BJ (cell line): ENCODE results near the gene NUFIP1. TPM values are rescaled to one million over a fixed set of nuclear protein-coding genes. Genes with fewer than 3 reads are reported as not detected.

Experiments used
- CTCF ChIA-PET: fragments of 350-600 bp; formaldehyde crosslinking; extraction: SDS; loops from one replicate; lab custom pipeline; 2021; ENCODE audit warnings: antibody characterized with exemption, inconsistent platforms; lab: Yijun Ruan, JAX
- POLR2A ChIA-PET: fragments of 300-600 bp; sonication (Branson Sonifier 250); formaldehyde crosslinking; extraction: SDS; loops from one replicate; lab custom pipeline; 2021; ENCODE audit warnings: antibody characterized with exemption; lab: Charles Lee
- DNase-seq: peaks from one replicate; pipeline ENCODE4 v3.0.0-alpha.2; 2011; ENCODE audit warnings: low read depth
- H3K27me3 ChIP-seq: 2 replicates; pipeline ENCODE4 v1.6.0; 2011; ENCODE audit warnings: low read length; ENCODE audit not compliant: control insufficient read depth, insufficient read depth
- H3K36me3 ChIP-seq: 2 replicates; pipeline ENCODE4 v1.5.1; 2011; ENCODE audit warnings: low read length; ENCODE audit not compliant: control insufficient read depth, insufficient read depth
- H3K4me3 ChIP-seq: 2 replicates; pipeline ENCODE4 v1.5.1; 2011; ENCODE audit warnings: low read depth, mild to moderate bottlenecking, control low read depth, low read length
- CTCF ChIP-seq: IDR thresholded peaks from 2 replicates; pipeline ENCODE4 v1.5.1; 2011; ENCODE audit warnings: low read depth, mild to moderate bottlenecking, control low read depth, inconsistent platforms, low read length, moderate library complexity; ENCODE audit not compliant: insufficient read depth
- polyA plus RNA-seq: library from polyadenylated mRNA; depleted of rRNA; stranded (reverse); fragments of >200 nt; gene quantifications from 2 replicates; pipeline ENCODE4 v1.2.3, GENCODE V29; 2011

Gene NUFIP1
- polyA plus RNA-seq, 1 experiment, result 0.64 TPM

DNA sequence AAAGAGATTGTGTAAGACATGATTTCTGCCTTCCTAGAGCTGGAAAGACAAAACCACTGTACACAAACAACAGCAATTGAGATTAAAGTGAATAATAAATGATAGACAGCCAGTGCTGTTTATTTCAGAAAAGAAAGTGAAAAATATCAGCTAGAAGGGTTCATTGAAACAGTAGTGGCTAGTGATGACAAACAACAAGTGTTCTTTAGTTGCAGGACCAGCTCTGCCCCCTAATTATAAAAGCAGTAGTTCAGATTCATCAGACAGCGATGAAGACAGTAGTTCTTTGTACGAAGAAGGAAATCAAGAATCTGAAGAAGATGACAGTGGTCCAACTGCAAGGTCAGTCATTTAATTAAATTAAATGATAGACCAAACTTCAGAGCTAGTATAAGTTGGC, 14.8 kb upstream of the NUFIP1 start:
- no peak for TF ChIP-seq CTCF
- ChIA-PET CTCF (no interaction called here), POLR2A (no interaction called here)
- Histone ChIP-seq H3K4me3 (no peak overlapping the region), H3K27me3 (no peaks in the 10 kb centered on the region), H3K36me3 (peaks cover 7% of the 10 kb centered on the region)
- DNase-seq, result no peak

- H3K36me3 ChIP-seq, result peaks cover 7% of the 10 kb centered on the region
These were observed 14.1 kb upstream of the NUFIP1 start for GRCh38 chr13:45003417-45003816.

DNA sequence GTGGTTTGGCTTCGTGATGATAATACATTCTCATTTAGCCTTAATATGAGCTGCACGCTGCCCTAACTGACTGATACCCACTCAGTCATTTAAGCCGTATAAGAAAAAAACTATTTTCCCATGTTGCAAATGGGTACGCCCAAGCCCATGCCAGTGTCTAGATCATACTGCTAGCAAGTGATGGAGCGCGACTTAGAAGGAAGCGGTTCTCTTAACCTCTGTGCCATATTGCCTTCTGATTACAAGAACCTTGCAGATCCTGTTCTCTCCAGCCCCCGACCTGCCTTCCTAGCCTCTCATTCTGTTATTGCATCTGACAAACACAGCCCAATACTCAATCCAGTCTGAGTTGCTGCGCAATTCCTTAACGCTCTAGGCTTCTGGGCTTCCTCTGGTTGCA, 670 bp upstream of the NUFIP1 start:
- ChIA-PET POLR2A (interaction anchor here (0.5 to 0.6 kb wide), 2 partner anchors 30 to 360 kb away, joined by 3 to 11 read pairs; no protein-coding TSS in a partner anchor), CTCF (interaction anchor here (0.6 kb wide), 1 partner anchor 56 kb away, joined by 3 read pairs; no protein-coding TSS in a partner anchor)
- TF ChIP-seq CTCF, result no peak
- no peak for DNase-seq
- H3K4me3 ChIP-seq, result peak overlapping the region; percentile 86
- H3K27me3 ChIP-seq, result no peaks in the 10 kb centered on the region
- no peaks in the 10 kb centered on the region for H3K36me3 ChIP-seq

More at GRCh38 chr13:45003417-45003816, 14.1 kb upstream of the NUFIP1 start:
- Histone ChIP-seq H3K27me3 (no peaks in the 10 kb centered on the region), H3K4me3 (no peak overlapping the region)
- no peak for DNase-seq
- ChIA-PET CTCF (no interaction called here), POLR2A (no interaction called here)
- TF ChIP-seq CTCF, result no peak

- no peak overlapping the region for H3K4me3 ChIP-seq
- ChIA-PET CTCF (interaction anchor here (1.0 kb wide), 1 partner anchor 10 kb away, joined by 3 read pairs; no protein-coding TSS in a partner anchor), POLR2A (no interaction called here)
- 0 out of 2 replicates have a peak, but pooled peaks have one; percentile 9 for TF ChIP-seq CTCF
- no peaks in the 10 kb centered on the region for H3K27me3 ChIP-seq
- DNase-seq, result no peak
- peaks cover 7% of the 10 kb centered on the region; the same call in 1 of the 2 replicates for H3K36me3 ChIP-seq
These were observed 10.9 kb downstream of the NUFIP1 start for GRCh38 chr13:44978328-44978727.

GRCh38 chr13:44976949-44977583, 12.2 kb downstream of the NUFIP1 start:
- ChIA-PET CTCF (interaction anchor here (0.8 kb wide), 1 partner anchor 317 kb away, joined by 3 read pairs; no protein-coding TSS in a partner anchor), POLR2A (no interaction called here)
- DNase-seq, result no peak
- peaks cover 7% of the 10 kb centered on the region; the same call in 1 of the 2 replicates for H3K36me3 ChIP-seq
- no peak overlapping the region for H3K4me3 ChIP-seq
- TF ChIP-seq CTCF, result no peak
- no peaks in the 10 kb centered on the region for H3K27me3 ChIP-seq
